ENCODE data around the gene MEF2A. TPM values are rescaled to one million over a fixed set of nuclear protein-coding genes. Genes with fewer than 3 reads are reported as not detected.

Gene MEF2A
- total and polyA plus RNA-seq, 9 of the 15 experiments (the other 6 are each of a cell fraction or from before 2014, with no cell fraction given) = 1.6 to 18.7 (median 8.7) TPM

DNA sequence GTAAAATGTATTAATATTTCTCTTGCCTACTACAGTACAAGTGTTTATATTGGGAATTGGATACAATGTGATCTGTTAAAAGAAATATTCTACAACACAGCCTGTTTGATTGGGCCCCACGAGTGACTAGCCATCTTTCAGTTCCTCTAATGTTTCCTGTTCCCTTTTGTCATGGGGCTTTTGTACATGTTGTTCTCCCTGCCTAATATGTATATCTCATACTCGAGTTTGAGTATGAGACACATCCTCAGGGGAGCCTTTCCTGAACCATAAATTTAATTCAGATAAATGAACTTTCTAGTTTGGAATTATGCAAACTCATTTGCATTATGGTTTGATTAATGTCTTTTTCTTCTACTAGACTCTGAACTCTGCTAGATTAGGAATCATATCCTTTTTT is 65.5 kb downstream of the MEF2A start:
- Histone ChIP-seq H3K79me2 (ENCODE audit: control insufficient read depth, insufficient read depth, low read length) (no peaks in the 10 kb centered on the region), H3K27ac (ENCODE audit: extremely low read depth, low read depth, low read length) (no peak overlapping the region), H3K27me3 (ENCODE audit: control insufficient read depth in 2 of 2, insufficient read depth in 2 of 2, low read length in 2 of 2) (no peaks in the 10 kb centered on the region), H4K20me1 (replicated peaks; ENCODE audit: control insufficient read depth, insufficient read depth, low read length) (no peaks in the 10 kb centered on the region), H3K9ac (ENCODE audit: insufficient read depth in 1 of 2, low read depth in 2 of 2, low read length in 2 of 2) (no peak overlapping the region), H3K4me1 (replicated peaks in 1 of 2; ENCODE audit: control insufficient read depth in 2 of 2, insufficient read depth in 2 of 2, low read length in 2 of 2) (no peaks in the 10 kb centered on the region), H3K9me1 (ENCODE audit: control insufficient read depth, insufficient read depth, low read length) (no peaks in the 10 kb centered on the region), H3K9me3 (replicated peaks; ENCODE audit: control insufficient read depth, insufficient read depth, low read depth, low read length) (no peaks in the 10 kb centered on the region), H2AFZ (ENCODE audit: low read depth, low read length) (no peak overlapping the region), H3K4me3 (no peak overlapping the region), H3K4me2 (ENCODE audit: insufficient read depth, low read length) (no peak overlapping the region), H3K36me3 (ENCODE audit: control insufficient read depth, insufficient read depth, low read length) (no peaks in the 10 kb centered on the region; the same call in 2 of the 3 replicates)
- no peak for ATAC-seq
- CTCF ChIA-PET (ENCODE audit: low intra/inter-chr PET ratio) = no interaction called here
- no peak for DNase-seq (ENCODE audit: extremely low read depth in 1 of 4, low spot score in 3 of 4)
- WGBS (ENCODE audit: insufficient coverage, low coverage, missing lambda C conversion rate) = 5% methylated on average over 2 of the region's 2 CpGs
- intact Hi-C loops (cut with micrococcal nuclease) (no loop called here), in situ Hi-C loops (cut with MboI) (no loop called here)
- FAIRE-seq = no peak
- no peak for TF ChIP-seq ZNF316 (IDR thresholded peaks at IDR 0.05)
- no peak for TF ChIP-seq KHSRP (IDR thresholded peaks at IDR 0.05)
- TF ChIP-seq ZBTB17 (CRISPR knock-in tag; IDR thresholded peaks at IDR 0.05) = no peak
- no peak for TF ChIP-seq PHTF2 (CRISPR knock-in tag; IDR thresholded peaks at IDR 0.05)
- TF ChIP-seq, protein P1, sequence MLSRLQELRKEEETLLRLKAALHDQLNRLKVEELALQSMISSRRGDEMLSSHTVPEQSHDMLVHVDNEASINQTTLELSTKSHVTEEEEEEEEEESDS (CRISPR knock-in tag; IDR thresholded peaks at IDR 0.05) = no peak
- no peak for TF ChIP-seq COPS2 (conservative IDR thresholded peaks at IDR 0.05)
- TF ChIP-seq, protein P2, sequence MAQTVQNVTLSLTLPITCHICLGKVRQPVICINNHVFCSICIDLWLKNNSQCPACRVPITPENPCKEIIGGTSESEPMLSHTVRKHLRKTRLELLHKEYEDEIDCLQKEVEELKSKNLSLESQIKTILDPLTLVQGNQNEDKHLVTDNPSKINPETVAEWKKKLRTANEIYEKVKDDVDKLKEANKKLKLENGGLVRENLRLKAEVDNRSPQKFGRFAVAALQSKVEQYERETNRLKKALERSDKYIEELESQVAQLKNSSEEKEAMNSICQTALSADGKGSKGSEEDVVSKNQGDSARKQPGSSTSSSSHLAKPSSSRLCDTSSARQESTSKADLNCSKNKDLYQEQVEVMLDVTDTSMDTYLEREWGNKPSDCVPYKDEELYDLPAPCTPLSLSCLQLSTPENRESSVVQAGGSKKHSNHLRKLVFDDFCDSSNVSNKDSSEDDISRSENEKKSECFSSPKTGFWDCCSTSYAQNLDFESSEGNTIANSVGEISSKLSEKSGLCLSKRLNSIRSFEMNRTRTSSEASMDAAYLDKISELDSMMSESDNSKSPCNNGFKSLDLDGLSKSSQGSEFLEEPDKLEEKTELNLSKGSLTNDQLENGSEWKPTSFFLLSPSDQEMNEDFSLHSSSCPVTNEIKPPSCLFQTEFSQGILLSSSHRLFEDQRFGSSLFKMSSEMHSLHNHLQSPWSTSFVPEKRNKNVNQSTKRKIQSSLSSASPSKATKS (CRISPR knock-in tag; IDR thresholded peaks at IDR 0.05) = no peak
- BruUV-seq (replicated peaks) = no TSS peak
- POLR2A ChIA-PET = no interaction called here

All from K562 (cell line).